GM19455 (cell line): ENCODE data around the gene GRPEL1.

Experiments
- ATAC-seq: cut with Tn5 transposase; IDR thresholded peaks from one replicate; pipeline ENCODE4 v1.9.1; 2021; ENCODE audit not compliant: unreplicated experiment

Gene GRPEL1

DNA sequence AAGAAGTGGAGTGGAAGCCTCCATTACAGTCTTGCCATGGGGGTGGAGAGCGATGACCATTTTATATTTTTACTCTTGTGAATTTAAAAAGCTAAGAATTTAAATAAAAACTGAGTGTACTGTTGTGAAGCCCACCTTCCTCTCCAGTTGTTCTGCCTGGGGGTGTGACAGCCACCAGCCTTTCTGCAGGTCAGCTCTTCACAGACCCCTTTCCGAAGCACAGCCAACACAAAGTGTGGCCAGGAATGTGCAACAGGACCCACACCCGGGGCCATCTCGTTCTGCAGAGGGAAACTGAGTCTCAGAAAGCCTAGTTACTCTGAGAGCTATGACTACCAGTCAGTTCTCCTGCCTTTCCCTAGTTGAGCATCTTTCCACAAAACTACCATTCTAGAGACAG lies 1.4 kb downstream of the GRPEL1 start:
- no peak for ATAC-seq

DNA sequence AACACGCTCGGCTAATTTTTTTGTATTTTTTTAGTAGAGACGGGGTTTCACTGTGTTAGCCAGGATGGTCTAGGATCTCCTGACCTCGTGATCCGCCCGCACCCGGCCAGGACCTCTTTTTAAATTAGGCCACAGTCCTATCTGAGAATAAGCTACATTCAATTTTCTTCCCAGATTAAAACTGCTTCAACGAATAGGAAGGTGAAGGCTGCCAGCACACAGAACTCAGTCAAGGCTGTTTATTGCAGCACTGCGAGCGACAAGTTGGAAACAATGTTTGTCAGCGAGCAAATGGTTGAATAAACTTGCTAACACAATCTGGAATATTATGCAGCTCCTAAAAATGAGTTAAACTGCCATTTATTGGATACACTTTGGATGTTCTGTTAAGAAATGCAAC lies 1.9 kb downstream of the GRPEL1 start:
- ATAC-seq = no peak

DNA sequence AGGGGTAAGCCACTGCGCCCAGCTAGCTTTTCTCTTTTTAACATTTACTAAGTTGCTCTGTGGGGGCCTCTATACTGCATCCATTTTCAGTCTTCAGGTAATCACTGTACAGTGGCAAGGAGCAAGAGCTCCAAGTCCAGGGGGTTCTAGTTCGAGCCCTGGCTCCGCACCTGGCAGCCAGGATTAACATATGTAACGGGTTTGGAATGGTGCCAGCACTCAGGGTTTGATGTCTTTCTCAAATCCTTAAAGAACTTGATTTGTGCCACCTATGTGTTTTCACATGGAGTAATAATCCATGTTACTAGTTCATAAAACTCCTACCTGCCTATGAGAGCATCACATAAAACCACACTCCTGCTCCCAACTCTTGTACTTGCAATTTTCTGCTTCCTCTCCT lies 4.5 kb downstream of the GRPEL1 start:
- ATAC-seq = no peak

DNA sequence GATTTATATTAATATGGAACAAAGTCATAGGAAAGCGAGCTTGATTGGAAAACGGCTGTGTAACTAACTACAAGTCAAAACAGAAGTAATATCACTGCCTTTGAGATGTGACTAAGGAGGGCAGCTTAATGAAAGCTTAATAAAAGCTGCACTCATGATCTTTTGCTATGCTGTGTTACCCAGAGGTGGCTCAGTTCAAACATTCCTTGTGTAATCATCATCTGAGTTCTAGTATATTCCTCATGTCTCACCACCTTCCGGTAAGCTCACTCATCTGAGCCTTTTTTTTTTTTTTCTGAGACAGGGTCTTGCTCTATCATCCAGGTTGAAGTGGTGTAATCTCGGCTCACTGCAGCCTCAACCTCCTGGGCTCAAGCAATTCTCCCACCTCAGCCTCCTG lies 5.0 kb downstream of the GRPEL1 start:
- ATAC-seq = no peak

DNA sequence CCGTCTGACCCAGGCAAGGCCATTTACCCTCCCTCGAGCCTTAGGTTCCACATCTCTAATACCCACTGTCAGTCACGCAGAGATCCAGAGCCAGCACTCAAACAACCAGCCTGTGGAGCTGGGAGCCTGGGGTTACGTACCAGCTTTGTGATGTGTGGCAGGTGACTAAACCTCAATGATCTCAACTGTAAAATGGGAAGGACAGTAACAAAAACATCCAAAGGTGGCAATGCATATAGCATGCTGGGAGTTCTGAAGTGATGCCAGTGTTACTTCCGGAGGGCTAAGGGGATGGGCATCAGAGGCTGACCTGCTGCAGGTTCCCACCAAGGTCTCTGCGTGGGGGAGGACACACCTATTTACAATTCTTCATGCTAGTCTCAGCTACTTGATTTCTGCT lies 6.0 kb downstream of the GRPEL1 start:
- no peak for ATAC-seq

DNA sequence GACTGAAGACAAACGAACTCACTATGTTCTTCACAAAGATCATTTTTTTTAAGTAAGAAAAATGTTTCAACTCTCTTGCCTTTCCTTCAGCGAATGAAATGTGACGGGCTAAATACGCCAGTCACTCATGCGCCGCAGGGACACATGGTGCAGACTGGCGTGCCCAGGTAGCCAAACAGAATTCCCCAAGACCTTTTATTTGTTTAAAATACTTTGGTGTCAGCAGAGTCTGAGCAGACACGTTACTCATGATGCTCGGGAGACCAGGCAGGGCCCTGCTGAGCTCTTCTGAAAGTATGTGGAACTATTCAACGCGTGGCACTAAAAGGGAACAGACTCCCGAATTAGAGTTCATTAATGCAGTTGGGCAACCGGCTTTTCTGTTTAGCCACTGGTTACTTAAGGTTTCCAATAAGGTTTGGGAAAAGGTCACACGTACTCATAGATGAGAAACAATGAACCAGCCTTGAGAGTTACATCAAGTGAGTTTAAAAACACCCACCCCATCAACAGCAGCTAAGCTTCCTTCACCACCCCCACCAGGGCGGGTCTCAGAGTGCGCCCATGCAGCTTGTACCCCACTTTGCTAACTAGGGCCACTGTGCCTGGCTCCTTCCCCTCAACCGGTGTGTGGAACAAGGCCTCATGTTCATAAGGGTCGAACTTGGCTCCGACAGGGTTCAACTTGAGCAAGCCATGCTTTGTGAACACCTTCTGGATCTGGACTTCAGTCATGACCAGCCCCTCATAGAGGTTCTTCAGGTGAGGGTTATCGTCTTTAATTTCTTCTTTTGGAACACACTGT lies 7.3 kb downstream of the GRPEL1 start:
- ATAC-seq = no peak

DNA sequence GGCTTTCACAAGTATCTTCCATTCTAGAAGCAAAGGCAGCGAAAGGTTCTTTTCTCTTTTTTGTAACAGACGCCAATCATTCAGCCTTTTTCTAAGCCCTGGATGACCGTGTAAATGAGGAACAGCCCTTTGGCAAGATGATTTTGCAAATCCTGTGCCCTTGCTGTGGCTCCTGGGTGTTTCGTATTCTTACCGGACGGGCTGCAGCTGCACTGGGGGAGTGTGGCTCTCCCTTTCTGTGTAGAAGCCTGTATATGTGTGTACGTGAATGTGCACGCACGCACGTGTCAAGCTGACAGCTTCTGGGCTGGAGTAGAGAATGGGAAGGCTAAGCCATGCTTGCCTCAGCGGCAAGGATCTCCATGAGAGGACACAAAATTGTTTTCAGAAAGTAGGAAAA lies 8.2 kb downstream of the GRPEL1 start:
- no peak for ATAC-seq

DNA sequence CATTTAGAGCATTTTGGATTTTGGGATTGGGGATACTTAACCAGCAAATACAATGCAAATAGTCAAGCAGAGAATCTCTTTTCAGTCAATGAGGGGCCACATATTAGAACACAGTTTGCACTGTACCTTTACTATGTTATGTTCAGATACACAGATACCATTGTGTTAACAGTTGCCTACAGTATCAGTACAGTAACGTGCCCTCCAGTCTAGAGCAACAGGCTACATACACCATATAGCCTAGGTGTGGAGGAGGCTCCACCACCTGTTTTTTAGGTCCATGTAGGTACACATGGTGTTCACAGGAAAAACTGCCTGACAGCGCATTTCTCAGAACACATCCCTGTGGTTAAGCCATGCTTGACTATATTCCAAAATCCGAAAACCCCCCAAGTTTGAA lies 9.1 kb downstream of the GRPEL1 start:
- peak; percentile 34 for ATAC-seq

DNA sequence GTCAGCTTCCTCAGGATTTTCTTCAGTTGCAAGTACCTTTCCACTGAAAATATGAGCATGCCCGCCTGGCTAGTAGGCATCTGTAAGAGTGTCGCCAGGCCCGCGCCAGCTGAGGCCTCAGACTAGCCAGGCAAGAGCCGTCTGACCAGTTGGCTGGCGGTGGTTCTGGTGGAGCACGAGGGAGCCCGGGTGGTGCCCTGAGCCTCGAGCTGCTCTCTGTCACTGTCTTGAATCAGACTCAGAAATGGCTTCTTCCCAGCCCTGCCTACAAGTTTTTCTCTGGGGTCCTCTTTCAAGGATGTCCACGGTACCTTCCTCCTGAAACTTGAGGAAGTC lies 11.9 kb downstream of the GRPEL1 start:
- ATAC-seq = no peak

DNA sequence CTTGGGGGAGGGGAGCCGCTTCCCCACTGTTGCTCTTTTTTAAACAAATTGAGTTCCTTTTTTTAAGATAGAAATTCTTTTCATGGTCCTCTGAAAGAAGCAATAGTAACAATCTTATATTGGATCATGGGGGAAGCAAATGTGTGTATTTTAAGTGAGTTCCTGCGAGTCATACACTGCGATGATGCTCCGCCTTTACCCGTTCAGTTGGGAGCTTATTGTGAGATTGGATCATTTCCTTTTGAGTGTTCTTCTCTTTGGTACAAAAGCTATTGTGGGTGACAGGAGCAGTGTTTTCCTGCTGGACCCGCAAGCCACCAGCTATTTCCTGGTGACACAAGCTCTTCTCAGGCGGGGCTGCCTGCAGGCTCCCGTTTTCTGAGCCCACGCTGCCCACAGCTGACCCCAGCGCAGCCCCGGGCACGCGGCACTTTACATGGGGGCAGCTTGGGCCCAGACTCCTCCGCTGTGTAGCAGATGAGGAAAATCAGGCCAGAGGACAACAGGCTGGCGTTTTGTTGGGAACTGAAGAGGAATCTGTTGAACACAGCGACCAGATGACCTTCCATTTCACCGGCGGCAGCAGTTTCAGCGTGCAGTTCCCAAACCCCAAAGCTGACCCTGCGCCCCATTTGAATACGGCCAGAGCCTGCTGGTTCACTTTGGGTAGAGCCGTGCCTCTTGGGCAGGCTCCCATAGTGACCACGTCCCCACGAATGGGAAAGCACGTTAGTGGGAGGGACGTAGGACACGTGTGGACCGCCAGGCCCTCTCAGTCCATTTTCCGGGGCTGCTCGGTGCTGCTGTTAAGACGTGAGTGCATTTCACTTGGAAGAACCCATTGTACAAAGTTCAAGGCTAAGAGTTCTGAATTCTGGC lies 12.5 kb downstream of the GRPEL1 start:
- no peak for ATAC-seq

DNA sequence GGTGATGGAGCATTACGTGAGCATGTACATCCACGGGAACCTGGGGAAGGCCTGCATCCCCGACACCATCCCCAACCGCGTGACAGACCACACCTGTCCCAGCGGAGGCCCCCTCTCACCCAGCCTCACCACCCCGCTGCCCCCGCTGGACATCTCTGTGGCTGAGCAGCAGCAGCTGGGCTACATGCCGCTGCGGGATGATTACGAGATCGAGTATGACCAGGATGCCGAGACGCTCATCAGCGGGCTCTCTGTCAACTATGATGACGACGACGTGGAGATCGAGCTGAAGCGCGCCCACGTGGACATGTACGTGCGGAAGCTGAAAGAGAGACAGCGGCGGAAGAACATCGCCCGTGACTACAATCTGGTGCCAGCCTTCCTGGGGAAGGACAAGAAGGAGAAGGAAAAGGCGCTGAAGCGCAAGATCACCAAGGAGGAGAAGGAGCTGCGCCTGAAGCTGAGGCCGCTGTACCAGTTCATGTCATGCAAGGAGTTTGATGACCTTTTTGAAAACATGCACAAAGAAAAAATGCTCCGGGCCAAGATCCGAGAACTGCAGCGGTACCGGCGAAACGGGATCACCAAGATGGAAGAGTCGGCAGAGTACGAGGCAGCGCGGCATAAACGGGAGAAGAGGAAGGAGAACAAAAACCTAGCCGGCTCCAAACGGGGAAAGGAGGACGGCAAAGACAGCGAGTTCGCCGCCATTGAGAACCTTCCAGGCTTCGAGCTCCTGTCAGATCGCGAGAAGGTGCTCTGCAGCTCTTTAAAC lies 13.6 kb downstream of the GRPEL1 start:
- no peak for ATAC-seq

DNA sequence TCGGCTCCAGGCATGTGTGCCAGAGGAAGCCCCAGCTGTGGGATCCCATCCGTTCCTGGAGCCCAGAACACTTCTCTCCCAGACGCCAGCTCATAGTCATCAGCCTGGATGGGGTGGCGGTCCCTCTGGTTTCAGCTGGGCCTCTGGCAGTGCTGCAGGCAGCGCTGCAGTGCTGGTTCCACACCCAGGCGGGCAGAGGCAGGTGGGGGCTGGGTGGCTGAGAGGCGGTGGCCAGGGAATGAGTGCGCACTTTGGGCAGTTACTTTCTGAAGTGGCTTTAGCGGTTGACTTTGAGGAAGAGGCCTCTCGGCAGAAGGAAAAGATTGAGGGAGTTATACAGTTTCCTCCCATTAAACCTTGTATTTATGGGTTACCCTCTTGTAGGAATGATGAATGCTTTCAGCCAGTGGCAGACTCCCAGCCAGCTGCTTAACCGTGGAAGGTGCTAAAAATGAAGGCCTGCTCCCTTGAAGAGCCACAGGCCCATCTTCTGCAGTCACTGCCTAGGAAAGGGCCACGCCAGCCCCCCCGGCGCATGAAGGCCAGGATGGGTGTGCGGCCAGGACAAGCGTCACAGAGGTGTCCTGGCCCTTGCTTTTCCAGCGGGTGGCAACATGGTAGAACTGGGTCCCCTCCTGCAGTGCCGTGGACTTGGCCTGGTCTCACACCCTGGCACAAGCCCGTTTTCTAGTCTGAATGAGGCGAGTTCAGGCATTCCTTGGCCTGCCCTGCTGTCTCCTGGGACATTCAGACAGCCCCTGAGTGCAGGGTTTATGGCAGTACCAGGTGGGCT lies 14.7 kb downstream of the GRPEL1 start:
- no peak for ATAC-seq

DNA sequence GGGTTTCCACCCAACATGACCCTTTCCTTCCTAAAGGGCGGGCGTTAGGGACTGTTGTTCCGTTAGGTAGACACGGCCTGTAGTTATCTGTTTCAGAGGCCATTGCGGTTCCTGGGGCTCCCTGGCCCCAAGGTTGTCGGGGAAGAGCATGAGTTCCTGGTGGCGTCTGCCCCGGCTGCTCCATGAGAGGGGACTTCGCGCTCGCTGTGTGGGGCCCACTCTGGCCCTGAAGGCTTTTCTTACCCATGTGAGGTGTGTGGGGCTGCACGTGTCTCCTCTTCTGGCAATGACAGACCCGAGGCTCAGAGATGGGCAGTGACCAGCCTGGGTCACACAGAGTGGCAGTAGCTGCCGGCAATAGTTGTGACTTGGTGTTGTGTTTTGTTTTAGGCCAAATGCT lies 15.6 kb downstream of the GRPEL1 start:
- ATAC-seq = no peak

DNA sequence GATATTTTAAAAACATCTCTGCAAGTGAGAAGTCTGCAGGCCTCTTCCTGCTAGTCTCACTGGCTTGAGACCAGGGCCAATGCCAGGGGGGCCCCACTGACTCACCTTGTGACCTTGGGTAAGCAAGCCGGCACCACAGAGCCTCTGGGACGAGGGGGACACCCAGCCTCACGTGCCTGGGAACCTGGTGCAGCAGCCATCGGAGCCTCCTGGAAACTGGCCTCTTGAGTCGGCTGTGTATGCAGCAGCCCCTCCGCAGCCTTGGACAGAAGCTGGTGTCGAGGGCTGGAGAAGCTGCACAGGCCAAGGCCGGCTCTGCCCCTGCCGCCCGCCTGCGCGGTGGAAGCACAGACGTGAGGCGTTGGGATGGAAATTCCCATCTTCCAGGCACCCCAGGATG lies 16.0 kb downstream of the GRPEL1 start:
- no peak for ATAC-seq

DNA sequence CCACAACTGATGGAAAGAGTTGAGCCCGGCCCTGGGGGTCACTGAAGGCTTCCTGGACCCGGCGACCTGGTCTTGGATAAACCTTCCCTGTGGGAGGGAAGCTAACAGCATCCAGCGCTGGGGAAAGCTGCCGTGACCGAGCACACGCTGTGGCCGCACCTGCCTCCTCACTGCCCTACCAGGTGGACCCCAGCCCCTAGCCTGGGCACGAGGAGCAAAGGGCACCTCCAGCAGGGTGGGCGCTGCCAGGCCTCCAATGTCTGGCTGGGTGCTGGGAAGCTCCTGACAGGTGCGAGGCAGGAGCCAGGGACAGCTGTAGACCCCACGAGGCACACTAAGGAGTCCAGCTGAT lies 16.7 kb downstream of the GRPEL1 start:
- no peak for ATAC-seq

DNA sequence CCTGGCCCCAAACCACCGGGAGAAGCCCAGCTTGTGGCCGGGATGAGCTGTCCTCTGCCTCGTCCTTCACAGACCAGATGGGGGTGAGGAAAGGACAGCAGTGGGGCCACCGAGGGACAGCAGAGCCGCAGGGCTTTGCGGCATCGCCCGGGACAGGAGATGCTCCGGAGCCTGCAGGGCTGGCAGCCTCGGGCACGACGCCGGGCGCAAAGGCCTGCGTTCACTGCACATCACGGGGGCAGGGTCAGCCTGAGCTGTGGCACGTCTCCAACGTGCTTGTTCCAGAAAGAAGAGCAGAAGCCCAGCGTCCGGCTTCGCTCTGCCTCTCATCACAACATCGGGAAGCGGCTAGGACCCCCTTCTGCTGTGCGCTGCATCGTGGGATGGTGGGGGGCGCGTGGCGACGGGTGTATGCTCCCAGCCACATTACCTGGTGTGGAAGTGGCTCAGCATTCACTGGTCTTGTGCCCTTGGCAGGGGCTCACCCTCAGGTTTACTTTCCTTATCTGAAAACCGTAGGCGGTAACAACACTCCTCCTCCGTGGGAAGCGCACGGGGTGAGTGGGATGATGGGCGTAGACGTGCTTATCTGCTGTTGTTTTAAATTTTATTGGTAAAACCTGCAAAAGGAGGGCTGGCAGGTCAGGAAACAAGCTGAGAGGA lies 17.3 kb downstream of the GRPEL1 start:
- ATAC-seq = no peak

DNA sequence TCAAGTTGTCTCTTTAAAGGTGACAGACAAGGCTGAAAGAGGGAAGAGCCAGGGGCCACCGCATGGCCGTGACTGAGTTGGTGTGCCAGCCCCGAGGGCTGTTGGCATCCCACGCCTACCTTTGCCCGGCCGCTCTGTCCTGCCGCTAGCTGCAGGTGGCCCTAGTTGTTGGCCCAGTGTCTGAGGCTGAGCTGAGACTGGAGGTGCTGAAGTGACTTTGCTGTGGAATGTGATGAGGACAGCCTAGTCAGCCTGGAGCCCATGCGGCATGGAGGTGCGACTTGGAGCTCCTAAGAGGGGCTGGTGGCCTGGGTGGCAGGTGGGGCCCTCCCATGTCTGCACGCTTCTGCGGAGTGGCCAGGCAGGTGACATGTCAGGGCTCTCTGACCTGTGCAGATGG lies 18.1 kb downstream of the GRPEL1 start:
- no peak for ATAC-seq

DNA sequence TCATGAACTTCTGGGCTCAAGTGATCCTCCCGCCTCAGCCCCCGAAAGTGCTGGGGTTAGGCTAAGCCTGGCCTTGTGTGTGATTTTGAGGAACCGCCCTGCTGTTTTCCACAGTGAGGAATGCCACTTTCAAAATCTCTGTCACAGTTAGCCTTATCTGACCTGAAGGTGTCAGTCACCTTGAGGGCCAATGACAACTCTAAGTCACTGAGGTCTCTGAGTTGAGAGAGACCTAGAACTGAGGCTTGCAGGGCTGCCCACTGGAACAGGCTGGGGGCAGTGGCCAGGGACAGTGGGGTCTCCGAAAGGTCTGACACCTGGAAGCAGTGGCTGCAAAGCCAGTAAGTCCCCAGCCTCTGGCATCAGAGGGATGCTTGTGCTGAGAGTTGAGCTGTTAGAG lies 18.6 kb downstream of the GRPEL1 start:
- no peak for ATAC-seq

DNA sequence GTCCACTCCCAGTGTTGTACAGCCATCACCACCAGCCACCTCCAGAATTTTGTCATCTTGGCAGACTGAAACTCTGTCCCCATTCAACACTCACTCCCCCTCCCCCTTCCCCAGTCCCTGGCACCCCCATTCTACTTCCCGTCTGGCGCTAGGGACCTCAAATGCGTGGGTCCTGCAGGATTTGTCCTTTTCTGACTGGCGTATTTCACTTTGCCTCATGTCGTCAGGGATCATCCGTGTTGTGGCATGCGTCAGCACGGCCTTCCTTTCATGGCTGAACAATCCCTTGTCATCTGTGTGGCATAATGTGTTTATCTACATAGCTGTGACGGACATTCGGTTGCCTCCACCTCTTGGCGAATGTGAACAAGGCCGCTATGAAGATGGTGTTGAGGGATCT lies 19.2 kb downstream of the GRPEL1 start:
- ATAC-seq = no peak

DNA sequence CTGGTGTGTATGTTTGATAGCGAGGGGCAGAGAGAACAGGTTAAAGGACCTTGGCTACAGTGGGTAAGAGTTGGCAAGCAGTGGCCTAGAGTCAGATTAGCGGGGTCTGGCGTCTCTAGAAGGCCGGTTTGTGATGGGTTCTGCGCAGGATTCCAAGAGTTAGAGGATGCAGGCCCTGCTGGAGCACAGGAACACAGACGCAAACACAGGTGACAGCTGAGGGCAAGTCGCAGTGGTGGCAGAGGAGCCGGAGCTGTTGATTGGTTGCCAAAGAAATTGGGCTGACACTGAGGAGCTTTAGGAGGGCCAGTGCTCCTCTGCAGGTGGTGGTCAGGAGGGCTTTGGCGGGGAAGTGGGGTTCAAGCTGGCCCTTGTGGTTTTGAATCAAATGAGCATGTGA lies 20.9 kb downstream of the GRPEL1 start:
- no peak for ATAC-seq
